Loucy (cell line): ENCODE data around the gene BPHL.

Experiments used
- EZH2phosphoT487 ChIP-seq: fragments of 200-600 bp; IDR thresholded peaks from 2 replicates; pipeline ENCODE4 v1.6.1; 2018; ENCODE audit warnings: antibody characterized with exemption, mild to moderate bottlenecking, moderate library complexity, borderline replicate concordance
- TF ChIP-seq, protein P1 (sequence below): fragments of 200-600 bp; sonication (generic); conservative IDR thresholded peaks from 2 replicates; pipeline ENCODE4 v1.5.1; 2014; ENCODE audit warnings: mild to moderate bottlenecking, antibody characterized with exemption, low read length

DNA sequence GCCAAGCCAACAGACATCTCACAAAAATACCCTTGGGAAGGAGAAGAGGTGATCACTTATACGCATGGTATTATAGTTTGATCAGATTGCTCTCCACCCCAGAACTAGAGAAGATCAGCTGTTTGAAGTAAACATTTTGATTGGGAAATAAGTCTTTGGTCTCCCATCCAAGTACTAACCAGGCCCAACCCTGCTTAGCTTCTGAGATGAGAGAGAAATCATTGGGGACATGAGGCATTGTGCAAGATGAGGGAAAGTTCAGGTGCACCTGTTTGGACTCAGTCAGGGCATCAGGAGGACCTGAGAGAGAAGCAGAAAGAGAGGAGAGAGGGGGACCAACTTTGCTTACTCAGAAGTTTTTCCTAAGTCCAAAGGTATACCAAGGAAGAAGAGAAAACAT, 38.8 kb upstream of the BPHL start:
- TF ChIP-seq, protein P1, sequence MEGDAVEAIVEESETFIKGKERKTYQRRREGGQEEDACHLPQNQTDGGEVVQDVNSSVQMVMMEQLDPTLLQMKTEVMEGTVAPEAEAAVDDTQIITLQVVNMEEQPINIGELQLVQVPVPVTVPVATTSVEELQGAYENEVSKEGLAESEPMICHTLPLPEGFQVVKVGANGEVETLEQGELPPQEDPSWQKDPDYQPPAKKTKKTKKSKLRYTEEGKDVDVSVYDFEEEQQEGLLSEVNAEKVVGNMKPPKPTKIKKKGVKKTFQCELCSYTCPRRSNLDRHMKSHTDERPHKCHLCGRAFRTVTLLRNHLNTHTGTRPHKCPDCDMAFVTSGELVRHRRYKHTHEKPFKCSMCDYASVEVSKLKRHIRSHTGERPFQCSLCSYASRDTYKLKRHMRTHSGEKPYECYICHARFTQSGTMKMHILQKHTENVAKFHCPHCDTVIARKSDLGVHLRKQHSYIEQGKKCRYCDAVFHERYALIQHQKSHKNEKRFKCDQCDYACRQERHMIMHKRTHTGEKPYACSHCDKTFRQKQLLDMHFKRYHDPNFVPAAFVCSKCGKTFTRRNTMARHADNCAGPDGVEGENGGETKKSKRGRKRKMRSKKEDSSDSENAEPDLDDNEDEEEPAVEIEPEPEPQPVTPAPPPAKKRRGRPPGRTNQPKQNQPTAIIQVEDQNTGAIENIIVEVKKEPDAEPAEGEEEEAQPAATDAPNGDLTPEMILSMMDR = no peak
- TF ChIP-seq EZH2phosphoT487 = no peak
